VCaP (cell line): Measurements from ENCODE around the gene EBLN2.

Experiments used
- H3K27ac ChIP-seq: fragments of 450-650 bp; 2 replicates; pipeline ENCODE4 v1.5.1; 2017
- CTCF ChIP-seq: fragments of 450-650 bp; conservative IDR thresholded peaks from 2 replicates; pipeline ENCODE4 v1.5.1; 2017; ENCODE audit warnings: mild to moderate bottlenecking, moderate library complexity

Gene EBLN2

GRCh38 chr3:73061416-73061815, at the start of gene EBLN2:
TSS of gene EBLN2 (plus strand) at chr3:73061659. CDS start at chr3:73062082, 423 bp downstream.
- no peak within 1 kb of the TSS for H3K27ac ChIP-seq
- TF ChIP-seq CTCF: no peak

GRCh38 chr3:73018298-73018697, 43.2 kb upstream of the EBLN2 start:
- H3K27ac ChIP-seq: no peak overlapping the region
- TF ChIP-seq CTCF: no peak

- no peak overlapping the region for H3K27ac ChIP-seq
- TF ChIP-seq CTCF: no peak
These were observed 42.5 kb upstream of the EBLN2 start for GRCh38 chr3:73018790-73019441.

- TF ChIP-seq CTCF: no peak
- H3K27ac ChIP-seq: no peak overlapping the region
These were observed 40.1 kb upstream of the EBLN2 start for GRCh38 chr3:73021301-73021835.

- TF ChIP-seq CTCF: no peak
- no peak overlapping the region for H3K27ac ChIP-seq
These were observed 36.6 kb upstream of the EBLN2 start for GRCh38 chr3:73024836-73025235.

- no peak for TF ChIP-seq CTCF
- H3K27ac ChIP-seq: no peak overlapping the region
These were observed 35.2 kb upstream of the EBLN2 start for GRCh38 chr3:73026111-73026759.

GRCh38 chr3:73026760-73027113, 34.7 kb upstream of the EBLN2 start:
- no peak for TF ChIP-seq CTCF
- no peak overlapping the region for H3K27ac ChIP-seq
